Astrocyte (in vitro differentiated cells and primary cell): Measurements from ENCODE around the gene WDR47. TPM values are rescaled to one million over a fixed set of nuclear protein-coding genes. Genes with fewer than 3 reads are reported as not detected.

ENCODE experiments used
- DNase-seq: peaks from one replicate; pipeline ENCODE4 v3.0.0-alpha.2; 2010; ENCODE audit warnings: low read depth
- FAIRE-seq: peaks from 2 replicates; lab custom pipeline; 2011; peaks lifted over from hg19 to GRCh38; lab: Jason Lieb, UNC
- H2AFZ ChIP-seq: 2 replicates; pipeline ENCODE4 v1.6.0; 2012; ENCODE audit warnings: low read depth, low read length, inconsistent platforms
- H3K27ac ChIP-seq: 2 replicates; pipeline ENCODE4 v1.5.1; 2011; ENCODE audit warnings: low read depth, low read length, inconsistent platforms
- H3K27me3 ChIP-seq: 2 replicates; pipeline ENCODE4 v1.6.0; 2011; ENCODE audit warnings: low read length, inconsistent platforms; ENCODE audit not compliant: insufficient read depth
- H3K36me3 ChIP-seq: 2 replicates; pipeline ENCODE4 v1.5.1; 2011; ENCODE audit warnings: low read length, inconsistent platforms; ENCODE audit not compliant: insufficient read depth
- H3K4me1 ChIP-seq: 2 replicates; pipeline ENCODE4 v1.5.1; 2011; ENCODE audit warnings: low read length, inconsistent platforms; ENCODE audit not compliant: insufficient read depth
- H3K4me2 ChIP-seq: 2 replicates; pipeline ENCODE4 v1.6.0; 2012; ENCODE audit warnings: low read length, inconsistent platforms
- H3K4me3 ChIP-seq: 2 replicates; pipeline ENCODE4 v1.5.1; 2011; ENCODE audit warnings: low read depth, mild to moderate bottlenecking, low read length, inconsistent platforms; ENCODE audit not compliant: insufficient read depth
- H3K79me2 ChIP-seq: 2 replicates; pipeline ENCODE4 v1.6.0; 2012; ENCODE audit warnings: mild to moderate bottlenecking, low read length, inconsistent platforms; ENCODE audit not compliant: insufficient read depth
- H3K9ac ChIP-seq: 2 replicates; pipeline ENCODE4 v1.6.0; 2012; ENCODE audit warnings: mild to moderate bottlenecking, low read length, inconsistent platforms
- H3K9me3 ChIP-seq: 2 replicates; pipeline ENCODE4 v1.5.1; 2012; ENCODE audit warnings: low read depth, mild to moderate bottlenecking, low read length, inconsistent platforms; ENCODE audit not compliant: insufficient read depth
- H4K20me1 ChIP-seq: 2 replicates; pipeline ENCODE4 v1.6.0; 2012; ENCODE audit warnings: low read length, inconsistent platforms; ENCODE audit not compliant: insufficient read depth
- H3K27ac Mint-ChIP-seq: one replicate; pipeline ENCODE4 v1.8.0; 2021; ENCODE audit warnings: mild to moderate bottlenecking, mixed read lengths; ENCODE audit not compliant: unreplicated experiment
- H3K27me3 Mint-ChIP-seq: one replicate; pipeline ENCODE4 v1.8.0; 2021; ENCODE audit warnings: low read depth, mixed read lengths; ENCODE audit not compliant: unreplicated experiment
- H3K36me3 Mint-ChIP-seq: one replicate; pipeline ENCODE4 v1.8.0; 2021; ENCODE audit warnings: low read depth, mixed read lengths; ENCODE audit not compliant: unreplicated experiment
- H3K4me1 Mint-ChIP-seq: one replicate; pipeline ENCODE4 v1.8.0; 2021; ENCODE audit warnings: low read depth, mixed read lengths; ENCODE audit not compliant: unreplicated experiment
- H3K4me3 Mint-ChIP-seq: one replicate; pipeline ENCODE4 v1.8.0; 2021; ENCODE audit warnings: mild to moderate bottlenecking, moderate library complexity, mixed read lengths; ENCODE audit not compliant: unreplicated experiment
- H3K9me3 Mint-ChIP-seq: one replicate; pipeline ENCODE4 v1.8.0; 2021; ENCODE audit warnings: mild to moderate bottlenecking, mixed read lengths; ENCODE audit not compliant: unreplicated experiment
- EZH2 ChIP-seq: IDR thresholded peaks from 2 replicates; pipeline ENCODE4 v1.6.1; 2012; ENCODE audit warnings: mild to moderate bottlenecking, low read length, inconsistent platforms; ENCODE audit not compliant: insufficient read depth
- total RNA-seq: library from RNA; stranded (reverse); gene quantifications from 2 replicates; pipeline ENCODE4 v1.2.1, GENCODE V29; 2021
- TF ChIP-seq, protein P1 (sequence below): IDR thresholded peaks from 2 replicates; pipeline ENCODE4 v1.5.1; 2011; ENCODE audit warnings: low read depth, mild to moderate bottlenecking, inconsistent platforms, low read length, moderate library complexity; ENCODE audit not compliant: insufficient read depth

WDR47 gene
- total RNA-seq, 1 donor from 2014 or later = 34.2 TPM

DNA sequence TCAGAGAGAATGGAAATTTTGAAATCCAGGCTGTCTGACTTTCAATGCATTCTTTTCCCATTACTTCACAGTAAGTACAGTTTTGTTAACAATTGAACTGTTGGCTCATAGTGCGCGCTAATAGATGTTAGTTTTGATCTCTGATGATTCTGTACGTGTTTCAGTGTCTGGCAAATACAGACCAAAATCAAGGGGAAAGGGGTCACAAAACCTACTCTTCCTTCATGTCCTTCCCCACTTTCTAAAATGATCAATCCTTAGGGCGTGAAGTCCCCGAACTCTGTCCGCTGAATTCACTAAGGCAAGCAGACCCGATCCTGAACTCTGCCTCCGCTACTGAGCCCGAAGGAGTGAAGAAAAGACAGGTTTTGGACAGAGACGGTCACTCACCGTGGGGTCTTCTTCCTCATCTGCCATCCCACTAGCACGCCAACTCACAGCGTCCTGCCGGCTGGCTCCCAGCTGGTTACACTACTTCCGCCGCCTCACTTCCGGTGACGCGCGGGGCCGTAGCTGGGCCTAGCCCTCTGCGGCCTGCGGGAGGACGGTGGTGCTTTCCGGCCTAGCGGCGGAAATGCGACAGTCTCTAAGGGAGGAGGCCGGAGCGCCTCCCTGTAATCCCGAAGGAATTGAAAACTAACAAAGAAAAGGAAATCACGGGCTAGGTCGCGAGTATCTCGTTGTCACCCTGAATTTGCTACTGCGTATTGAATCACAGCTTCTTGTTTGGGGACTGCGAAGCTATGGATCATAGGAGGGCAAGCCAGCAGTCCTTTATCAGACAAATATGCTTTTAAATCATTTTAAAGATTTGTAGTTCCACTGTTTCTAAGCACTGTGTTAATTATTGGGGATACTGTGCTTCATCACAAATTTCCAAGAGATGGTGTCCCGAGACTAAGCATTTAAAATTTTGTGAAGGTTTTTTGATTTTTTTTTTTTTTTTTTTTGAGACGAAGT is 33.9 kb upstream of the WDR47 start, which contains the start of gene TAF13:
TAF13 (minus strand) TSS at position 473 of the 960 bp plus-strand sequence; CDS start at position 417, 56 bp downstream.
- H3K9me3 ChIP-seq = no peaks in the 10 kb centered on the region
- H3K4me1 Mint-ChIP-seq = peaks cover 2% of the 10 kb centered on the region
- H3K4me3 Mint-ChIP-seq = peak within 1 kb of the TSS; percentile 99
- H3K27me3 ChIP-seq = no peaks in the 10 kb centered on the region
- H3K36me3 ChIP-seq = no peaks in the 10 kb centered on the region
- peaks cover 3% of the 10 kb centered on the region for H3K4me1 ChIP-seq
- DNase-seq (peak; percentile 95), FAIRE-seq (peak; percentile 20)
- H3K27ac ChIP-seq = peak within 1 kb of the TSS; percentile 99
- H3K27ac Mint-ChIP-seq = peak within 1 kb of the TSS; percentile 99
- no peaks in the 10 kb centered on the region for H3K27me3 Mint-ChIP-seq
- peaks cover 5% of the 10 kb centered on the region for H3K36me3 Mint-ChIP-seq
- TF ChIP-seq, protein P1, sequence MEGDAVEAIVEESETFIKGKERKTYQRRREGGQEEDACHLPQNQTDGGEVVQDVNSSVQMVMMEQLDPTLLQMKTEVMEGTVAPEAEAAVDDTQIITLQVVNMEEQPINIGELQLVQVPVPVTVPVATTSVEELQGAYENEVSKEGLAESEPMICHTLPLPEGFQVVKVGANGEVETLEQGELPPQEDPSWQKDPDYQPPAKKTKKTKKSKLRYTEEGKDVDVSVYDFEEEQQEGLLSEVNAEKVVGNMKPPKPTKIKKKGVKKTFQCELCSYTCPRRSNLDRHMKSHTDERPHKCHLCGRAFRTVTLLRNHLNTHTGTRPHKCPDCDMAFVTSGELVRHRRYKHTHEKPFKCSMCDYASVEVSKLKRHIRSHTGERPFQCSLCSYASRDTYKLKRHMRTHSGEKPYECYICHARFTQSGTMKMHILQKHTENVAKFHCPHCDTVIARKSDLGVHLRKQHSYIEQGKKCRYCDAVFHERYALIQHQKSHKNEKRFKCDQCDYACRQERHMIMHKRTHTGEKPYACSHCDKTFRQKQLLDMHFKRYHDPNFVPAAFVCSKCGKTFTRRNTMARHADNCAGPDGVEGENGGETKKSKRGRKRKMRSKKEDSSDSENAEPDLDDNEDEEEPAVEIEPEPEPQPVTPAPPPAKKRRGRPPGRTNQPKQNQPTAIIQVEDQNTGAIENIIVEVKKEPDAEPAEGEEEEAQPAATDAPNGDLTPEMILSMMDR = no peak
- TF ChIP-seq EZH2 = no peak
- H3K79me2 ChIP-seq = peaks cover 46% of the 10 kb centered on the region
- H3K9ac ChIP-seq = peak within 1 kb of the TSS; percentile 99
- H3K9me3 Mint-ChIP-seq = no peaks in the 10 kb centered on the region
- H3K4me2 ChIP-seq = peak within 1 kb of the TSS; percentile 90
- H3K4me3 ChIP-seq = peak within 1 kb of the TSS; percentile 100
- peak within 1 kb of the TSS; percentile 77 for H2AFZ ChIP-seq
- peaks cover 17% of the 10 kb centered on the region for H4K20me1 ChIP-seq

DNA sequence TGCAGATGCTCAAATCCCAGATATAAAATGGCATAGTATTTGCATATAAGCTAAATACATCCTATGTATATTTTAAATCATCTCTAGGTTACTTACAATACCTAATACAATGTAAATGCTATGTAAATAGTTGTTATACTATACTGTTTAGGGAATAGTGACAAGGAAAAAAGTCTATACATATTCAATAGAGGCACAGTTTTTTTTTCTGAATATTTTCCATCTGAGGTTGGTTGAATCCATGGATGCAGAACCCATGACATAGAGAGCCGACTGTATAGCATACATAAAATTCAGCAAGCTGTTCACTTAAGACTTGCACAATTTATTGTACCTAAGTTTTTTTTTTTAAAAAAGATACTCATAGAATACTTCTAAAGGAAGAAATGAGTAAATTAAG is 27.4 kb upstream of the WDR47 start:
- FAIRE-seq = no peak
- no peaks in the 10 kb centered on the region for H3K27me3 ChIP-seq
- H3K36me3 Mint-ChIP-seq = peaks cover 7% of the 10 kb centered on the region
- H3K9me3 ChIP-seq = no peaks in the 10 kb centered on the region
- H3K4me3 Mint-ChIP-seq = no peak overlapping the region
- no peaks in the 10 kb centered on the region for H3K4me1 ChIP-seq
- H3K4me2 ChIP-seq = no peak overlapping the region
- peaks cover 13% of the 10 kb centered on the region for H3K4me1 Mint-ChIP-seq
- H3K9me3 Mint-ChIP-seq = no peaks in the 10 kb centered on the region
- no peak for DNase-seq
- H3K27ac ChIP-seq = no peak overlapping the region
- no peak overlapping the region for H2AFZ ChIP-seq
- H3K36me3 ChIP-seq = peaks cover 23% of the 10 kb centered on the region
- peaks cover 62% of the 10 kb centered on the region for H4K20me1 ChIP-seq
- peaks cover 80% of the 10 kb centered on the region for H3K79me2 ChIP-seq
- no peak overlapping the region for H3K9ac ChIP-seq
- H3K4me3 ChIP-seq = no peak overlapping the region
- H3K27me3 Mint-ChIP-seq = no peaks in the 10 kb centered on the region
- TF ChIP-seq, protein P1 = no peak
- no peak for TF ChIP-seq EZH2
- H3K27ac Mint-ChIP-seq = no peak overlapping the region

DNA sequence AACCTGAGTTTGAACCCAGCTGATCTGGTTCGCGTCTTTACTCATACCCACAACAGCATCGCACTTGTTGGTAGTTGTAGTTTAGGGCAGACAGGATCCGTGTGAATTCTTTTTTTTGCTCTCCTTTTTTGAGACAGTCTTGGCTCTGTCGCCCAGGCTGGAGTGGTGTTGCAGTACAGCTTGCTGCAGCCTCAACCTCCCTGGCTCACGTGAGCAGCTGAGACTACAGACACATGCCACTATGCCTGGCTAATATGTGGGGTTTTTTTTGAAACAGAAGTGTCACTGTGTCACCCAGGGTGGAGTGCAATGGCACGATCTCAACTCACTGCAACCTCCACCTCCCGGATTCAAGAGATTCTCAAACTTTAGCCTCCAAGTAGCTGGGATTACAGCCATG is 26.0 kb upstream of the WDR47 start:
- Mint-ChIP-seq H3K27ac (no peak overlapping the region), H3K27me3 (no peaks in the 10 kb centered on the region), H3K4me1 (peaks cover 13% of the 10 kb centered on the region), H3K36me3 (peaks cover 4% of the 10 kb centered on the region), H3K4me3 (no peak overlapping the region), H3K9me3 (no peaks in the 10 kb centered on the region)
- no peak overlapping the region for H3K4me2 ChIP-seq
- no peak overlapping the region for H2AFZ ChIP-seq
- no peak for FAIRE-seq
- no peaks in the 10 kb centered on the region for H3K4me1 ChIP-seq
- peaks cover 57% of the 10 kb centered on the region for H4K20me1 ChIP-seq
- no peak for DNase-seq
- H3K27ac ChIP-seq = no peak overlapping the region
- TF ChIP-seq, protein P1 = no peak
- no peak for TF ChIP-seq EZH2
- H3K4me3 ChIP-seq = no peak overlapping the region
- H3K79me2 ChIP-seq = peaks cover 70% of the 10 kb centered on the region
- peaks cover 26% of the 10 kb centered on the region for H3K36me3 ChIP-seq
- H3K9ac ChIP-seq = no peak overlapping the region
- H3K9me3 ChIP-seq = no peaks in the 10 kb centered on the region
- no peaks in the 10 kb centered on the region for H3K27me3 ChIP-seq
